GM11168 (cell line): ENCODE measurements around the gene OPCML.

Experiments used
- in situ Hi-C: fragments of 300-500 bp; cut with MboI; formaldehyde crosslinking; loops from one replicate; pipeline ENCODE4 v1.12.0; 2022; ENCODE audit warnings: low sequenced_read_pairs; ENCODE audit not compliant: unreplicated experiment

OPCML gene

GRCh38 chr11:132851247-132851646, 681.1 kb downstream of the OPCML start:
- in situ Hi-C loops = no loop called here

- in situ Hi-C loops = no loop called here
Observed at GRCh38 chr11:132850266-132850665, 682.0 kb downstream of the OPCML start.

- in situ Hi-C loops = no loop called here
Observed at GRCh38 chr11:132848336-132848735, 684.0 kb downstream of the OPCML start.

DNA sequence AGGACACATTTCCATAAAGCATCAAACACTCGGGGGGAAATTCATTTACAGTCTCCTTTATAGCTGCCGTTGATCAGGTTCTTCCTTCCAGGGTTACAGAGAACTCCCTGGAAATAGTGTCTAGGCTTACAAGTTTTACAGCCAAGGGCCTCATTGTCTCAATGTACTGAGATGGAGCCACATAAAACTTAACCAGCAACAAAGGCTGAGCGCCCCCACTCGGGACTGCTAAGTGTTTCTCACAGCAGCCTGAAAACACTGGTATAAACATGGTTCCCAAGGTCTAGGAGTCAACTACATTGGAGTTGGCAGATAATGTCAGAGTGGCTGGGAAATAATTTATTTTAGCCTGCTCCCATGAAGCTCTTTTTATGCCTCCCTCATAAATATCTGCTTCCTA, 686.2 kb downstream of the OPCML start:
- in situ Hi-C loops = no loop called here

DNA sequence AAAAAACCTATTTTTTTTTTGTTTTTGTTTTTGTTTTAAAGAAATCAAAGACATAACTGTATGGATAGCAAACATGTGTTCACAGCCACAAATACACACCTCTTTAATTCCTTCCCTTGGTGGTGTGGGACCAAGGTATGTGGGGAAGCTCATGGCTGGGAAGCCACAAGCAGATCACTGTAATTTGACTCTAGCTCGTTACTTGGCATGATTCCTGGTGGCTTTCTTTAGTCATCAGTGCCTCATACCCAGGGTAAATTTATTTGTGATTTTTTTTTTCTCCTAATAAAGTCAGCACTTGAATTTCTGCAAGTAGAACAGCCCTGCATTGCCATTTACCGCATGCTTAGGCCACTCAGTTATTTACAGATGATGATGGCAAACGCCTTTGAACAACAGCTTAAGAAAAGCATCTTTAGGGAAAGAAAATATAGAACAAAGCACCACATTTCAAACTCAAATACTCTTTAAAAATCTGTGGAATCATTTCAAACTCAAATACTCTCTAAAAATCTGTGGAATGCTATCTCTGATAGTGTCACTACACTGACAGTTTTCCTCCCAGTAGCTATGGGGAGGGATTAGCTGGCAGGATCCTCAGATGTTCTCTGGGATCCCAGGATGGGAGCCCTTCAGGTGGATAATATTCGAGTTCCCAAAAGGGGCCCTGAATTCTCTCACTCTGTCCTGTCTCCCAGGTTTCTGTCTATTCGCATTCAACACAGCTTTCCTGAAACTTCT, 687.2 kb downstream of the OPCML start:
- in situ Hi-C loops = no loop called here

DNA sequence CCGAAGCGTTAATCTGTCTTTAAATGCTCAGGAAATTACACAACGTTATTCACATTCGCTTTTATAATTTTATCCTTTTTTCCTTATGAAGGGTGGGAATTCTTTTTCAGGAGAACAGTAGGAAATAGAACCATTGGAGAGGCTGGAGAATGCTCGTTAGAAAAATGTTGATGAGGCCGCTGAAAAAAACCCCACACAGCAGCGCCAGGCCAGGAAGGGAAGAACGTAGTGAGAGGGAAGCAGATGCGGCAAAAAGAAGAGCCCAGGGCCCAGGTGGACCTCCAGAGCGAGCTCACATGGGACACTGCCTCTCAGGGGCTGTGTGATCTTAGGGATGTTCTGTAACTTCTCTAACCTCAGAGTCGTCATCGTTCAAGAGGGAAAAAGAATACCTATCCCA, 691.6 kb downstream of the OPCML start:
- in situ Hi-C loops = no loop called here

DNA sequence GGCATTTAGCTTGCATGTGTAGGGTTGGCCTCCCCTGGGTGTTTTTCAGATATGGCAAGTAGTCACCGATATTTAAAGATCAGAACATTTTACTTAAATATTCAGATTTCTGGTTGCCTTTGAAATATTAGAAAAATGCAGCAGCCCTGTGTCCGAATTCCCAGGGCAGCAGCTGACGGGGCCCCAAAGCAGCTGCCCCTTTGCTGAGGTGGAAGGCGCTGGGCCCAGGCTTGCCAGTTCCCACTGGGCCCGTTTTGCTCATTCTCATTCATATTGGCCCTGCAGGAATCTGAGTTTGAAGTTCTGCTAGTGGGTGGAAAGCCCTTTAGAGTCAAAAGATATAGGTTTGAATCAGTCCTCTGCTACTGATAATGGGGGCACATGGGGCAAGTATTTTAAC, 692.1 kb downstream of the OPCML start:
- in situ Hi-C loops = no loop called here

DNA sequence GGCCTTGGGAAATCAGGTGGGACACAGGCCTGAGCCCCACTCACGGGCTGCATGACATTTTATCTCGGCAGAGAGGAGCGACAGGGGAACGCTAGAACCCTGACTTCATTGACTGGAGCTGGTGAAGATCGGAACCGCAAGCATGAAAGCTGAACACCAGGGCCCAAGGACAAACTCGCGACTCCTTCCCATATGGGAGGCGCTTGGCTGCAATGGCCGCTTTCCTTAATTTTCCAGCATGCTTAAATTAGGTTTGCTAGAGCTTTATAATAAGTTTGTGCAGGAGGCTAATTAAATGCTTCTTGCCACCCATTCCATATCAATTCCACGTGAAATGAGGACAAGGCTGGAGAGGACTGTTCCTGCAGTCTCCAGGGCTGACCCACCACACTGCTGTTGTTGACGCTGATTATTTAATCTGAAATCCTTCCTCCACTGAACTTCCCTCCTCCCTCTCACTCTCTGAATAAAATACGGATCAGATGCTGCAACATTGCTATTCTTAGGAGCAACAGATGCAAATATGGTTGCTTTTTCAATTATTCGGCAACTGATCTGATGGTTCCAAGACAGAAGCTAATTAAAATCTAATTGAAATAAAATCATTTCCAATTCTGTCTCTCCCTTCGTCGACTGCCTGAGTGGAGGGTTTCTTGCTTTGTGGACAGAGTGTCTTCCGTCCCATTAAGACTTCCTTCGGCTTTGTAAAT, 692.9 kb downstream of the OPCML start:
- in situ Hi-C loops = no loop called here

- in situ Hi-C loops = no loop called here
Observed at GRCh38 chr11:132838627-132839026, 693.7 kb downstream of the OPCML start.

DNA sequence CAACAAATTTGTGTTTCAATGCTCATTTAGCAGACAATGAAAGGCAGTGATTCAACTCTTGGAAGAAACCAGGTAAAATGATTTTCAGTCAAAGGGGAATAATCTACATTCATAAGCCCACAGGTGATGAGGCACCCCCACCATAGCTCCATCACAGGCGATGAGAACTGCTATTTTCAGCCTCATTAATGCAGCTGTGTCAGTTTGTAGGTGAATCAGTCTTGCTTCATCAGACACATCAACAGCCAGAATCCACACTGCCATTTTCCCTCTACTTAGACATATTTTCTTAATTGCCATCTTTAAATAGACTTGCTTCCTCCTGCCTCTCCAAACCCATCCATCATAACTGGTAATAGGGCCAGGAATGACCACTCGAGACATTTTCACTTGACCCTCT, 701.0 kb downstream of the OPCML start:
- in situ Hi-C loops = no loop called here

GRCh38 chr11:132824642-132825041, 707.7 kb downstream of the OPCML start:
- in situ Hi-C loops = no loop called here

- in situ Hi-C loops = no loop called here
Observed at GRCh38 chr11:132822276-132822675, 710.0 kb downstream of the OPCML start.

- in situ Hi-C loops = no loop called here
Observed at GRCh38 chr11:132821499-132821898, 710.8 kb downstream of the OPCML start.

- in situ Hi-C loops = no loop called here
Observed at GRCh38 chr11:132821014-132821413, 711.3 kb downstream of the OPCML start.

- in situ Hi-C loops = no loop called here
Observed at GRCh38 chr11:132818951-132819350, 713.4 kb downstream of the OPCML start.

GRCh38 chr11:132817387-132817786, 714.9 kb downstream of the OPCML start:
- in situ Hi-C loops = no loop called here

GRCh38 chr11:132814410-132814809, 717.9 kb downstream of the OPCML start:
- in situ Hi-C loops = no loop called here

GRCh38 chr11:132811649-132812048, 720.7 kb downstream of the OPCML start:
- in situ Hi-C loops = no loop called here

DNA sequence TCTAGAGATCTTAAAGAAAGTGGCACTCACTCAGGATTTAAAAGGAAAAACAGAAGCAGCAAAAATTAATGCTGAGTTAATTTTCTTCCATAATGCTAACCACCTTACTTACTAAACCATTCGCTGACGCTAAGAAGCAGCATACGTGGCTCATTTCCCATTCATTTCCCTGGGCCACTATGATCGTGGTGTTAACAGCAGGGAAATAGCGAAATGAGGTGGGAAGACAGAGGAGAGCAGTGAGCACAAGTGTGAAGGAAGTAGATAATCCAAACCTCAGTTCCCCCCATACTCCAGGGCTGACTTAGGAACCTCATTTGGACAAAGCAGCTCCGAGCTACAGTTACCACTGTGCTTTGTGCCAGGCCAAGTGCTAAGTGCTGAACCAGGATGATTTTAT, 723.2 kb downstream of the OPCML start:
- in situ Hi-C loops = no loop called here

DNA sequence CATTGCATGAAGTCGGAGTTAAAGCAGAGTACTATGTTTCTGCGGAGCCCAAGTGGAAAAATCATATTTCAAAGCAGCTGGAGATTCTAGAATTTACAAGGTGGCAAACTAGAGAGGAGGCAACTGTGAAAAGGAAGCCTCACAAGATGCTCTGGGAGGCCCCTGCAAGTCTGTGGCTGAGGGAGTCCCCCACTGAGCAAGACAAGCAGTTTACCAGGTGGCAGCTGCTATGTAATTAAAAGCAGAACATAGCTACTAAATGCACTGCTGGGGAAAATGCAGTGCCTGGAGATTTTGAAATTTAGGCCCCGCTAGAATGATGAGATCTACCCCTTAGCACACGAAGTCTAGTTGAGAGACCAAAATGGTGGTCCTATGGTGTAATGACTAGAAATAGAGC, 728.0 kb downstream of the OPCML start:
- in situ Hi-C loops = no loop called here

DNA sequence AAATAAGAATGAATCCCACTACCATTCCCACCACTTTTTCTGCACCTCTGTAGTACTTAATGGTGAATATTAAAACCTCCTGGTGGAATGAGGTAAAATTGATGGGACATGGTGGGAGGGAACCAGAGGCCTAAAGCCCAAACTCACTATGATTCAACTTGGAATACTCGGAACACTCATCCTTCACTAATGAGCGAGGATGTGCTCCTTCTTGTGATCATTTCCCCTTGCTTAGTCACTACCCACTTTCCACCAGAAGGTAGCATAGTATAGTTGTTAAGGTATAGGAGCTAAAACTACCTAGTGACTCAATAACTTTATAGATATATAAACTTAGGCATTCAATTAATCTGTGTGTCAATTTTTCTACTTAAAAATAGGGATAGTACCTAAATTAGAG, 728.9 kb downstream of the OPCML start:
- in situ Hi-C loops = no loop called here

- in situ Hi-C loops = no loop called here
Observed at GRCh38 chr11:132802947-132803346, 729.4 kb downstream of the OPCML start.
